NCI-H2196 treated with DMSO at 0.1 percent for 48 hours (cell line): ENCODE data around the gene LDLRAD4.
A peak's percentile ranks its signal among the peaks of the same experiment; 100 is the strongest.

ENCODE experiments used
- DNase-seq: peaks from one replicate; lab custom pipeline; 2025; ENCODE audit not compliant: unreplicated experiment; lab: John Stamatoyannopoulos, UW

Gene LDLRAD4

DNA sequence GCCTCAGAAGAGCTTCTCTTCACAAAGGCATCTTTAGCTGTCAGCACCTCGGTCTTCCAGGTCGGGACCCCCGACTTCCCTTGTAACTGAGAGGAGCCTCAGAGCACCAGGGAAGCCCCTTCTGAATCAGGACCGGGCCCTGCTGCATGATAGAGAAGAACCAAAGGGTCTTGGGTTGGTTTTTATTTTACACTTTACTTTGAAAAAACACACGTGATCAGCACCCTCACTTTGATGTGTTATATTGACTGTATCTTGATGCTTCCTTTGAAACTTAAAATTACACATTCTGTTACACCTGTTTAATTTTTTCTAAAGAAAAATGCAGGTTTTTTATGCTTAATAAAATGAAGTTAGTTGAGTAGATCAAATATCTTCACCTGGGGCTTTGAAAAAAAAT lies 305.5 kb downstream of the LDLRAD4 start:
- no peak for DNase-seq

DNA sequence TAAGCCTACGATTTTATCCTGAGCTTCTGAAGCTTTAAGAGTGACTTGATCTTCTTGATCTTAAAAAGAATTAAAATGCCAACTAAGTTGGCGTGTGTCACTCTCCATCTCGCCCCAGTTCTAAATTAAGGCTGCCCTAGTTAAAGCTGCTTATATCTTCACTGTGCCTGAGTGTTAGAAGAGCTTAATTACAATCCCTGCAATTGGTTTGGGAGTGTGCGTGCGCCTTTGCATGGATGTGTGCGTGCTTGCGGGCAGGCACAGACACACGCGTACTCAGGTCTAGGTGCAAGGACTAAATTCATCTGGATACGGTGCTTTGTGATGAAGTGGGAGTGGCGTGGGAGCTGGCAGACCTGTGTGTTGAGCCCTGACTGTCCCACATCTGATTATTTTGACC lies 306.3 kb downstream of the LDLRAD4 start:
- no peak for DNase-seq

DNA sequence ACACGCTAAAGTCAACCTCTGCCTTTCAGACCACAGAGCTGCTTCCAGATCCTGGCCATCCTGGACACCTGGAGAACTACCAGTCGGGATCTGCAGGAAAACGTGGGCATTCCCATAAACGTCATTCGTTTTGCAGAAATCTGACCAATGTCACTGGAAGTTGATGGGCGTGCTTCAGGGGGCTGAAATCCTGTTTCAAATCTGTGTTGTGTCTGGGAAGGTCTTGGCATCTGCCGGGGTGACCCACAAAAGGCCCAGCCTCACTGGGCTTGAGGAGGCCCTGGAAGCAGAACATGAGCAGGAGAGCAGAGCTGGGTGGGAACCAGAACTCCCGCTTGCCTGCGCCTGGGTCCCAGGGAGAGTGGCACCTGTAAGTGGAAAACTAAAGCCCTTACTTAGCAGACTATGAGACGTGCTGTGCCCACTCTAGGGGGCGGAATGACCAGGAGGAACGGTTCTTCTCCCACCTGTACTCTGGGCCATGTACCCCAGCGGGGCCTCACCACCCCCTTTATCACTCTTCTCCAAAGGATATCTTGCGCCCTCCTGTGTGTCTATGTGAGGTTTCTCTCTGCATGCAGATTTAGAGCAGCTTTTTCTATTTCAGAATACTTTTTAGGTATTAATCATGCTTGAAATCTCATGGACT lies 306.9 kb downstream of the LDLRAD4 start:
- no peak for DNase-seq

DNA sequence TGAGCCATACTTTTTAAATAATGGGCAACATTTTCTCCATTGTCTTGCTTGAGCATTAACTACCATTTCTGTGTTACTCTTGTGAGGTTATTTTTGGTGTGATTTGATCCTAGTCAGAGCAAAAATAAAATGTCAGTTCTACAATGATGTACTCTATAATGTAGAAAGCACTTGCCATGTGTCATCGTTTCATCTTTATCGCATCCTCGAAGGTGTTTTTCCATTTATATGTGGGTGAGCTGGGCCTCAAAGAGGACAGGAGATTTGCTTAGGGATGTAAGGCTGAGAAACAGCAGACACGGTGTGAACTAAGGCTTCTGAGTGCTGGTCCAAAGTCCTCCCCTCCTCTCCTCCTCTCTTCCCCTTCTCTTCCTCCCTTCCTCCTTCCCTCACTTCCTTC lies 308.0 kb downstream of the LDLRAD4 start:
- DNase-seq, result no peak

DNA sequence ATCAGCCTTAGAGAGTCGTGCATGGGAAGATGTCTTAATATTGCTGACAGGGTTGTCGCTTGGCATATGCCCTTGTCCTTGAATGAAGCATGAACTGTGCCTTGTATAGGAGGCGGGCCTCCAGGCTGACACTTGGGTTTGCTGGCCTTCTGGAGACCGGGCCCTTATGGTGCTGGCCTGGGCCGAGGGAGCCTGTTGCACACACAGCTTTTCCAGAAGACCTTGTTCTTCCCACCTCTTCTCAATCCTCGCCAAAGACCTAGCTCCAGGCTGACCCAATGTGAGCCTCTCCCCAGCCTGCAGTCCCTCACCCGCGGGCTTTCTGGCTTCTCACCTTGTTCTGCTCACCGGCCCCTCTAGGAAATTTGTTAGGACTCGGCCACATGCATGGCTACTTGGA lies 308.7 kb downstream of the LDLRAD4 start:
- no peak for DNase-seq

DNA sequence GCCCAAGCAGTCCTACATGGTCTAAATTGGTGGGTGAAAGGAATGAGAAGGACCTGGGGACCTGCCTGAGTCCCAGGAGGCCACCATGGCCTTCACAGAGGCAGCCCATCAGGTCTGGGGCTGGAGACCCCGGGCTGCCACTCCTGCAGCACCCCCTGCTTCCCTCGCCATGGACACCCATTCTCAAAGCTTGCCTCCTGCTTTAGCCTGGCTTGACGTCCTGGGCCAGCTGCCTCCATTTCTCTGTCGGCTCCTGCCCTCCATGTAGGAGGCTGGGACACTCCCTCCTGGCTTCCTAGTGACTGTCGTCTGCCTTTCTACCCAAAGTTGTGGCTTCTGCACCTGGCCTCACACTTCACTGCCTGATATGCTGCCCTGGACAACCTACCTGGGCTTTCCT lies 309.2 kb downstream of the LDLRAD4 start:
- no peak for DNase-seq

DNA sequence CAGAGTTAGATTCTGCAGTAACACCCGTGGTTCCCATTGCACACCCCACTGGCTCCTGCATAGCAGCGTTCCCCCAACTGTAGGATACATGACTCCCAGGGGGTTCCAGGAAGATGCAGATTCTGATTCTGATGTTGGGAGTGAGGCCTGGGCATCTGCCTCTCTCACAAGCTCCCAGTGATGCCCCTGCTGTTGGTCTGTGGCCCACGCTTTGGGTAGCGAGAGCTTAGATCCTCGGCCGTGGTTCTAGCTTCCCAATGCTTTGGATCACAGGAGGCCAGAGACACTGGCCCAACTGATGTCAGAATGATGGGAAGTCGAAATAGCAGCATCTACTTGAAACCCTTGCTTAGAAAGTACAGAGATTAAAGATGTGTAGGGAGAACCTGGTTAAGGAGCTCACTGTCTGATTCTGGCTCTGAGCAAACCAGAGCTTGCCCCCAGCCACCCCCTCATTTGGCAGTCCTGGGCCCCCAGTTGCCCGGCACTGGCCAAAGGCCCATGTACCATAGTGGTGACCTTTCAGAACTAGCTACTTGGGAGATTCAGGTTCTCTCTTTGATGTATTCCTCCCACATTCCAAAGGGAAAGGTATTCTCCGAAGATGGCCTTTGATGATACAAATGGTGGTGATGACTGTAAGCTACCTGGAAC lies 310.3 kb downstream of the LDLRAD4 start:
- no peak for DNase-seq

DNA sequence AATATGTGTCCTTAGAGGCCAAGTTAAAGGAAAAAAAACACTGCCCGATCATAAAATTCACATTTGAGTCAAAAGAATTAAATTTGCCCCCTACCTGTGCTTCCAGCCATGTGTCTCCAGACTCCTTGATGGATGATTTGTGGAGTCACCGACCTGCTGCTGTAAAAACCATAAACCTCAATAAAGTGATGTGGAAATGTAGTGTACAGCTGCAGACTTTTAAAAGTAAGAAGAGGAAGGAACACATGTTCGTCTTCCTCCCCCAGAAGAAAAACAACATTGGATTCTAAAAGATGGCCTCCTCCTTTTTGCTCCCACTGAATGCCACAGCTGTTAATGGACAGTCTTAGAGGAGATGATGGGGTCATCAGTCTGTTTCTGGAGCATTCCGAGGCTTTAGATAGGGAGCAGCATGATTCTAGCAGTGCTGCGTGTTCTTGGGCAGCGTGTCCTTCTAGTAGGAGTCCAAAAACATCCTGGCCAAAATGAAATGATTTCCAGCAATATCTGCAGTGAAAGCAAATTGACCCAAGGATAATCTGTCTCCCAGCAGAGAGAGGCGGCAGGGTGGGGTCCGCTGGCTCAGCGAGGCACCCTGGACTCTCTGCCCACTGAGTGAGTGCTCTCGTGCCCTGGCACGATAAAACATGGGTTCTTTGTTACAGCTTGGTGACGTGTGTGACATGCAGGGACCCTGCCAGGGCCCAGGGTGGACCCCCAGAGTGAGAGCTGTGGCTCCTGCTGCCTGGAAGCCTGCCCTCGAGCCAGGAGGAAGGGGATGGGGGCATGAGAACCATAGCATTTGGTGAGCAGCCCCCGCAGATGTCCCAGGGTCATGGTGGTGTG lies 311.7 kb downstream of the LDLRAD4 start:
- DNase-seq, result no peak

DNA sequence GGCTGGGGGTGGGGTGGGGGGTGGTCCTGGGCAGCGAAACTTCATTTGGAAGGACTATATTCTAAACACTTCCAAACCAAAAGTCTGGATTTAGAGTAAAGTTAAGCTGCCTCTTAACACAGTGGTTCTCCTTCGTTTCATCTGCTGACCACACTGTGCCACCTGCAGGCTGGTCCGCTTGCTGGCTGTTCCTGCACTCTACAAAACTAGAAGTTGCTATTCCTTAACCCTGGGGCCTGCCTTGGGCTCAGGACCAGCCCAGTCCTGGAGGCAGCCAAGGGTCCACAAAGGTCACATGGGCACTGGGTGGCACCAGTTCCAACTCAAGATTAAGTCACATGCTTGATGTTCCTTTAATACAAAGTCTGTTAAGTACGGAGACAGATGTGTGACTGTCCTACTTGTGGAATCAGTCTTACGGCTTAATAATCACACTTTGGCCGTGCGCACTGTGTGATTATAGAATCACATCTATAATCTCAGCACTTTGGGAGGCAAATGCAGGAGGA lies 312.4 kb downstream of the LDLRAD4 start:
- peak; percentile 51 for DNase-seq

DNA sequence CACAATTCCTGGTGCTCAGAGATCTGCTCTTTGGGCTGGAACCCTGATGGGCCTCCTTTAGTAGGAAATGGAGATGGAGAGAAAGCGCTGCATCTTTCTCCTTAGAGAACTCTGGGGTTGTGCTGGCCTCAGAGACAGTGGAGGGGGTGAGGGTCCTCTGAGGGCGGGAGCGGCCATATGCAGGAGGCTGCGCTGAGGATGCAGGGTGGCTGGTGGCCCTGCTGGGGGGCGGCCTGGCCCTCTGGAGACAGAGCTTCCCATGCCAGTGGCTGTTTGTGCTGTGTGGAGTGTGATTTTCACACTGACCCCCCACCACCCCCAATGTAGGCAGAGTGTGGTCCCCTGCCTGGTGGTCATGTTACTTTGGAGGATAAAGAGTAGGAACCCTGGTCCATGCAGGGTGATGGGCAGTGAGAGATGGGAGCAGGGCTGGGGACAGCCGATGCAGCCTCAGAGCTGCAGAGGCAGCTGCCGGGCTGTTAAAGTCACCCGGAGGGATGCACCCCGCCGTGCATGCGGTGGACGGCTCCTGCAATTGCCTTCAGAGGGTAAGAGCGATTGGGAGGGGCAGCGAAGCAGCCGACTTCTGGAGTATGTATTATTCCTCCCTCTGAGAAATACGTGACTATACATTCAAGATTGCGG lies 313.2 kb downstream of the LDLRAD4 start:
- no peak for DNase-seq

DNA sequence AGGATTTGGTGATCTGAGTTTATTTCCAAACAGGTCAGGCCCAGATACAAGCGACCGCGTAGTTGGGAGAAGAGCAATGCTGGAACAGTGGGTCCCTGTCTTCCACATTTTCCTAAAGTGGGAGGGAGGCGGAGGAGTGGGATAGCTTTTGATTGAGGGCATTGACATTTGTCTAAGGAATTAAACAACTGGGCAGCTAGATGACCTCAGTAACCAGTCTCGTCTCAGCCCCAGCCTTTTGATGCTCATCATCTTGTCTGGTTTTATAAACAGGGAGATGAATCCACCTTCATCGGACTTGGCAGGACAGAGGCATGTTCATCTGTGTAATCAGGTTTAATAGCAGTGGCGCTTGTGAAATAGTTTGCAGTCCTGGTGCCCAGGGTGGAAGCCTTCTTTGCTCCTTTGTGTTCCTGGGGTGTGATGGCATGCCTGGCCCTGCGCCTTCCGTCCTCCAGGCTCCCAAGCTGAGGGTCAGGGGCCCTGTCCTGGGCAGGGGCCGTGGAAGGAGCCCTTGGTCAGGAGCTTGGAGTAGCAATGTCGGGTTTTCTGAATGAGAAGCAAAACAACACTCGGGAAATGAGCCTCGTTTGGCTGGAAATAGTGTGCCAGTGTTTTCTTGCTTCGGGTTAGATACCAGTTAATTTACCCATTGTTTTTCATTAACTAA lies 314.0 kb downstream of the LDLRAD4 start:
- no peak for DNase-seq

DNA sequence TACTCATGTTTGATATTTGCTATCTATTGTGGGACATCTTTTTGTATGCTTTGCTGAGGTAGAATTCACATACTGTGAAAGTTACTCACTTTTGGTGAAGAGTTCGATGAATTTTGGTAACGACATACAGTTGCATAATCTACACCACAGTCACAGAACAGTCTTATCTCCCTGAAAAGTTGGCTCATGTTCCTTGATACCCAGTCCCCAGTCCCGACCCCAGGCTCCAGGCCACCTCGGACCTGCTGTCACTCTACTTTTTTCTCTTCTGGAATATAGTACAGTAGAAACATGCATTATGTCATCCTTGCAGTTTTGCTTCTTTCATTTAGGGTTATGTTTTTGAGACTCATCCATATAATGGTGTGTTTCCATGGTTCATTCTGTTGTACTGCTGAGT lies 316.1 kb downstream of the LDLRAD4 start:
- DNase-seq, result no peak

DNA sequence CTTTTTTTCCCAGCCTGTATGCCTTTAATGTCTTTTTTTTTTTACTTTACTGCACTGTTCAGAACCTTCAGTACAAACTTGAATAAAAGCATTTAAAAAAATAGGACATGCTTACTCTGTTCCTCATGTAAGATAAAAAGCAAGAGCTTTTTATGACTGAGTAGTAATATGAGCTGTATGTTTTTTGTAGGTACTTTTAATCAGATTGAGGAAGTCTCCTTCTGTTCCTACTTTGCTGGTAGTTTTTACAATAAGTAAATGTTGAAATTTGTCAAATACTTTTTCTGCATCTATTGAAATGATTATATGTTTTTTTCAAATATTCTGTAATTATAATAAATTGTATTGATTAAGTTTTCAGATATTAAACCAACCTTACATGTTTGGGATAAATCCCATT lies 318.0 kb downstream of the LDLRAD4 start:
- DNase-seq, result no peak

DNA sequence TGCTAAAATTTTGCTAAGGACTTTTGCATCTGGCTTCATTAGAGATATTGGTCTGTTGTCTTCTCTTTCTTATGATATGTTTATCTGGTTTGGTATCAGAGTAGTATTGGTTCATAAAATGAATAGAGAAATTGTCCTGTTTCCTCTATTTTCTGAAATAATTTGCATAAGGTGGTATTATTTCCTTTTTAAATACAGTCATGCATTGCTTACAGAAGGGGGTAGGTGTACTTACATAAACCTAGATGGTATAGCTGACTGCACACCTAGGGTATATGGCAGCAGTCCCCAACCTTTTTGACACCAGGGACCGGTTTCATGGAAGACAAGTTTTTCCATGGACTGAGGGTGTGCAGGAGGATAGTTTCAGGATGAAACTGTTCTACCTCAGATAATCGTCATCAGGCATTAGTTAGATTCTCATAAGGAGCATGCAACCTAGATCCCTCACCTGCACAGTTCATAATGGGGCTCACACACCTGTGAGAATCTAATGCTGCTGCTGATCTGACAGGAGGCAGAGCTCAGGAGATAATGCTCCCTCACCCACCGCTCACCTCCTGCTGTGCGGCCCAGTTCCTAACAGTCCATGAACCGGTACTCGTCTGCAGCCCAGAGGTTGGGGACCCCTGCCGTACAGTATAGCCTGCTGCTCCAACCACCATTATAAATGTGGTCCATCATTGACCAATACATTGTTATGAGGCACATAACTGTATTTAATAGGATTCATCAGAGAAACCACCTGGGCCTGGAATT lies 318.6 kb downstream of the LDLRAD4 start:
- no peak for DNase-seq

DNA sequence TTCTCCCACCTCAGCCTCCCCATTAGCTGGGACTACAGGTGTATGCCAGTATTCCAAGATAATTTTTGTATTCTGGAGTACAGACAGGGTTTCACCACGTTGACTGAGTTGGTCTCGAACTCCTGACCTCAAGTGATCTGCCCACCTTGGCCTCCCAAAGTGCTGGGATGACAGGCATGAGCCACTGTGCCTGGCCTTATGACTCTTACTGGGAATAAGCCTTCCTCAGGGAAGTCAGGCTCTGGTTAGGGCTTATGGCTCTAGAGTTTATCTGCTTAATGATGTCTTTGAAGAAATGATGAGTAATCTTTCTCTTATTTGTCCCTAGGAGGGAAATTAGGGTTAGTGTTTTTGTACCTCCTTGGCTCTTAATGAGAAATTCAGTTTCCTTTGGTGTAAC lies 320.1 kb downstream of the LDLRAD4 start:
- no peak for DNase-seq

DNA sequence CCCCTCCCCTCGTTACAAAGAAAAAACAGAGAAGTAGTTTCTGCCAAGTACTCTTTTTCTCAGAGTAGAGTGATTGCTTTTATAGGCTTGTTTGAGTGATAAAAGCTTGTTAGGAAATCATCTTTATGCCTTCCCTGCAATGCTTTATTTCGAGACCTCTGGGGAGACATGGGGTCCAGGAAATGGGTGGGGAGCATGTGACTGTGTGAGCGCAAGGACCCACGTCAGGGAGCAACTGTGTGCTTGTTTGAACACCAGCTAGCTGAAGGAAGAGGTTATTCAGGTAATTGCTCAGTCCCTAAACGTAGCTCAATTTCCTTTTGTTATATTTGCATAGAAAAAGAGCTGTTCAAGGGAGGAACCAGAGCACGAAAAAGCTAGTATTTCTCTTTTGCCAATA lies 320.5 kb downstream of the LDLRAD4 start:
- DNase-seq, result no peak

DNA sequence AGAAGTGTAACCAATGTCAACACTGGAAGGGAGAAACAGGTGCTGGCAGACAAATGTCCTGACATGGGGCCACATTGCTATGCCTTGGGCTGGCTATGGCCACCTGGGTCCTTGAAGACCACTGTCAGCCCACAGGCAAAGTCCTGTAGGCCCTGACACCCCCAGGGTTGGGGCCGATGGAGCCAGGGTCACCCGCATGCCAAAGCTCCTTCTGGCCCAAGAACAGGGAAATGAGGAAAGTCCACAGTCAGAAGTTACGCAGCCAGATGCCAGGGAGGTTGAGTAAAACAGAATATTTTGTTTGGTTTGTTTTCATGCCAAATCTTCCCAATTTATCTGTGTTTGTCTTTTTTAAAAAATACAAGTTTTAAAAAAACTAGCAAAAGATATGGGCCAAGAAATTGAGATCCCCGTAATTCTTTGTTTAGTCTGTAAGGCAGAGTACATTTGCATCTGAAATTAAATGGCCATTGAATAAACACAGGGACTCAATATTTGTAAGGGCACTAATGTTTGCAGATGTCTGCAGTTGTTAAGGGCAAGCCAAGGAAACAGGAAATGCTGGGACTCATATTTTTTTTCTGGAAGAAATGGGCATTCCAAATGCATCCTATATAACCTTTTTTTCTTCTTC lies 321.4 kb downstream of the LDLRAD4 start:
- DNase-seq, result no peak

DNA sequence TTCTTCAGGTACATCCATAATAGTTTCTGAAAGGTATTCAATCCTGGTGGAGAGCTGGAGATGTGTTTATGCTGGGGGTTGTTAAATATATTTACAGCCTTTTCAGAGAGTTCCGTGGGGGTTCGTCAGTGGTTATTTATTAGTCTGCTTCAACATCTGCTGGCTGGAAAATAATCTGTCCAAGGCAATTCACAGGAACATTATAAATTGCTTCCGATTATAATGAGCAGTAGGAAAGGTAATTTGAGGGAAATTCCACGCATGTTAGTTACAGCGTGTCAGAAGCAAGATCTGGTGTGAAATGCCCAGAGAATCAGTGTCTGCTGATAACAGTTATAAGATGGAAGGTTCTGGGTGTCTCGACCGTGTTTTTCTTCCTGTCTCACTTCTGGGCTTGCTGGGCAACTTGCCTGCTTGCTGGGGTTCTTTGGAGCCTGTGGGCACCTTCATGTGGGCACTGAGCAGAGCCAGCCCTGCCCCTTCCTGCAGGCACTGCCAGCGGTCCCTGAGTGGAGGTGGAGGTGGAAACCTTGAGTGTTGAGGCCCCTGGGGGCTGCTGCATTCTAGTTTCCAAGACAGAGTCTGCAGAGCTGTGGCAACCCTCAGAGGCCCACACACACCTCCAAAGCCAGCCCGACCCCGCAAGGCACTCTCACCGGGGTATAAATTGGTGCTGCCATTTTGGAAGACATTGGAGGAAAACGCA lies 322.1 kb downstream of the LDLRAD4 start:
- DNase-seq, result no peak
